GM18502 (cell line): ENCODE results near the gene URM1.
A peak's percentile ranks its signal among the peaks of the same experiment; 100 is the strongest.
"Not testable (repeated sequence)": the region's sequence is repeated elsewhere in the genome, so short reads cannot be mapped to it uniquely, and the experiment has no call there.

ENCODE experiments used
- ATAC-seq: cut with Tn5 transposase; IDR thresholded peaks from one replicate; pipeline ENCODE4 v1.9.1; 2021; ENCODE audit warnings: mild to moderate bottlenecking; ENCODE audit not compliant: unreplicated experiment, poor library complexity

Gene URM1

GRCh38 chr9:128422022-128422782, 51.0 kb downstream of the URM1 start:
- ATAC-seq, result not testable (repeated sequence)

- no peak for ATAC-seq
Observed at GRCh38 chr9:128422783-128423150, 51.6 kb downstream of the URM1 start.

- not testable (repeated sequence) for ATAC-seq
Observed at GRCh38 chr9:128423356-128423755, 52.2 kb downstream of the URM1 start.

- no peak for ATAC-seq
Observed at GRCh38 chr9:128424268-128424780, 53.1 kb downstream of the URM1 start.

- ATAC-seq, result no peak
Observed at GRCh38 chr9:128428644-128429512, 57.7 kb downstream of the URM1 start.

GRCh38 chr9:128429513-128430086, 58.4 kb downstream of the URM1 start:
- ATAC-seq, result no peak

- ATAC-seq, result no peak
Observed at GRCh38 chr9:128431207-128431606, 60.0 kb downstream of the URM1 start.

- ATAC-seq, result no peak
Observed at GRCh38 chr9:128434340-128434739, 63.2 kb downstream of the URM1 start.

GRCh38 chr9:128435611-128436010, 64.4 kb downstream of the URM1 start:
- ATAC-seq, result no peak

GRCh38 chr9:128438343-128439109, 67.4 kb downstream of the URM1 start:
- peak; percentile 71 for ATAC-seq

- no peak for ATAC-seq
Observed at GRCh38 chr9:128439273-128439672, 68.1 kb downstream of the URM1 start.
